Adrenal gland (tissue), 12 donors: ENCODE measurements around the gene ALKBH4. TPM values are rescaled to one million over a fixed set of nuclear protein-coding genes. Genes with fewer than 3 reads are reported as not detected.

ENCODE experiments used
- DNase-seq, 7 donors: peaks; one replicate each; pipeline ENCODE4 v3.0.0-alpha.2; 2019 to 2020
- H3K27ac ChIP-seq, 5 donors: fragments of 200-600 bp; sonication (generic) in 4 of 5; 1 replicate in 3 of 5; 2 replicates in 2 of 5; pipeline versions ENCODE4 v1.5.1 to v1.8.0; 2016 to 2020; ENCODE audit warnings: mild to moderate bottlenecking in 1 of 5
- H3K27me3 ChIP-seq: fragments of 200-600 bp; 2 replicates; pipeline ENCODE4 v1.8.0; 2021
- H3K36me3 ChIP-seq, 2 donors: fragments of 200-600 bp; replicated peaks in 1 of 2; 1 replicate in 1 of 2; 2 replicates in 1 of 2; pipeline versions ENCODE4 v1.5.1 to v1.8.0; 2018 to 2022
- H3K4me1 ChIP-seq, 2 donors: fragments of 200-600 bp; replicated peaks in 1 of 2; 1 replicate in 1 of 2; 2 replicates in 1 of 2; pipeline versions ENCODE4 v1.5.1 to v1.8.0; 2018 to 2021
- H3K4me3 ChIP-seq, 4 donors: fragments of 200-600 bp; sonication (generic) in 3 of 4; one replicate each; pipeline ENCODE4 v1.5.1; 2016 to 2018
- H3K9me3 ChIP-seq, 3 donors: fragments of 200-600 bp; sonication (generic) in 1 of 3; replicated peaks in 1 of 3; 1 replicate in 2 of 3; 2 replicates in 1 of 3; pipeline versions ENCODE4 v1.5.1 to v1.8.0; 2016 to 2021
- POLR2A ChIP-seq, 2 donors: fragments of 450-650 bp; IDR thresholded peaks; one replicate each; pipeline ENCODE4 v1.6.1; 2017; ENCODE audit warnings: antibody characterized with exemption in 2 of 2, mild to moderate bottlenecking in 2 of 2, moderate library complexity in 1 of 2
- WGBS, 4 donors: extraction: QIAGEN DNeasy Blood & Tissue Kit in 2 of 4; methylation state at CpG; one replicate each; pipeline versions ENCODE4 v1.1.5 to v1.1.7; 2013 to 2017; 5-methylcytosine and 5-hydroxymethylcytosine counted together
- intact Hi-C, 2 donors: fragments of 100-400 bp; cut with DNase I; formaldehyde crosslinking; loops; one replicate each; pipeline versions ENCODE4 v1.14.1 to v1.15.0; 2022 to 2023
- polyA plus RNA-seq, 3 donors: library from polyadenylated mRNA; stranded (reverse); fragments of 200-250 nt in 2 of 3; fragments of 350-450 nt in 1 of 3; fragmentation: Illumina TruSeq in 1 of 3; extraction: RNeasy Lipid Tissue Mini Kit (QIAGEN cat#74804) in 1 of 3; gene quantifications; one replicate each; pipeline ENCODE4 v1.2.3, GENCODE V29; 2013 to 2014
- total RNA-seq, 9 donors: library from RNA; depleted of rRNA in 4 of 9; stranded (reverse); fragments of >200 nt in 4 of 9; fragments of 120-200 nt in 1 of 9; fragmentation: NEBNext Ultra II Directional in 1 of 9; extraction: Animal tissue kit (Norgen Biotek cat#: 25700) in 1 of 9; gene quantifications; one replicate each; pipeline versions ENCODE4 v1.1.0 to v1.2.4, GENCODE V29; 2013 to 2023
- TF ChIP-seq, protein P1 (sequence below), 6 experiments: fragments of 450-650 bp in 4 of 6; fragments of 200-600 bp in 2 of 6; sonication (generic) in 1 of 6; IDR thresholded peaks; 1 replicate in 5 of 6; 2 replicates in 1 of 6; pipeline versions ENCODE4 v1.5.1 to v1.8.0; 2016 to 2021; ENCODE audit warnings: antibody characterized with exemption in 6 of 6, mild to moderate bottlenecking in 2 of 6, moderate library complexity in 1 of 6
- donor health status: healthy with polysubstance abuse.
- donor health status: Bipolar disorder and iron deficiency.
- donor health status: DM: yes; HTN: yes; CAD: no.
- donor health status: DM: no; HTN: no; CAD: no.
- donor health status: DM: no; HTN: no; CAD: no.
- donor health status: DM: yes; HTN: yes; CAD: no.

The ALKBH4 gene
- total and polyA plus RNA-seq, 12 donors, result 6.0 to 37.4 (median 12.5) TPM

DNA sequence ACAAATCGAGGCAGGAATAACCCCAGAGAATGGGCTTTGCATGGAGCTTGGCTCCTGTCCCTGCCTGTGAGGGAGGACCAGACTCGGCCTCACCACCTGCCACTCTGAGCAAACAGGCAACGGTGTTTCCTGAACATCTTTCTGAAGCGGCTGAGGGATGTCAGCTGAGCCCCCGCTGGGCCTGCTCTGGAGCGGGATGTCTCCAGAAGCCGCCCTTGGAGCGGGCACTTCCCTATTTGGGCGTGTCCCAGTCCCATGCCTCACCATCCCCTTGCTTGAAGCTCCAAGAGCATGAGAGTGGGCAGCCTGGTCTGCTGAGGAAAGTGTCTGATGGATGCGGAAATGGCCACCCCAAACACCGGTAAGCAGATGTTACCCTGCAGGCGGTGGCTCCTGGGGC, 10.2 kb downstream of the ALKBH4 start:
- intact Hi-C loops, result loop anchor here (10.0 kb wide), 2 partner anchors 160 to 170 kb away; partner anchors contain the start of gene SH2B2 (in 1 of the 2)
- Histone ChIP-seq H3K27ac (no peak overlapping the region), H3K36me3 (peaks cover 0 to 38% of the 10 kb centered on the region in 2 donors), H3K4me3 (no peak overlapping the region), H3K9me3 (no peaks in the 10 kb centered on the region), H3K27me3 (no peaks in the 10 kb centered on the region), H3K4me1 (no peaks in the 10 kb centered on the region)
- 20 to 81% (median 76%) methylated on average over 1 to 12 of the region's 12 CpGs for WGBS, 4 donors
- TF ChIP-seq, protein P1, sequence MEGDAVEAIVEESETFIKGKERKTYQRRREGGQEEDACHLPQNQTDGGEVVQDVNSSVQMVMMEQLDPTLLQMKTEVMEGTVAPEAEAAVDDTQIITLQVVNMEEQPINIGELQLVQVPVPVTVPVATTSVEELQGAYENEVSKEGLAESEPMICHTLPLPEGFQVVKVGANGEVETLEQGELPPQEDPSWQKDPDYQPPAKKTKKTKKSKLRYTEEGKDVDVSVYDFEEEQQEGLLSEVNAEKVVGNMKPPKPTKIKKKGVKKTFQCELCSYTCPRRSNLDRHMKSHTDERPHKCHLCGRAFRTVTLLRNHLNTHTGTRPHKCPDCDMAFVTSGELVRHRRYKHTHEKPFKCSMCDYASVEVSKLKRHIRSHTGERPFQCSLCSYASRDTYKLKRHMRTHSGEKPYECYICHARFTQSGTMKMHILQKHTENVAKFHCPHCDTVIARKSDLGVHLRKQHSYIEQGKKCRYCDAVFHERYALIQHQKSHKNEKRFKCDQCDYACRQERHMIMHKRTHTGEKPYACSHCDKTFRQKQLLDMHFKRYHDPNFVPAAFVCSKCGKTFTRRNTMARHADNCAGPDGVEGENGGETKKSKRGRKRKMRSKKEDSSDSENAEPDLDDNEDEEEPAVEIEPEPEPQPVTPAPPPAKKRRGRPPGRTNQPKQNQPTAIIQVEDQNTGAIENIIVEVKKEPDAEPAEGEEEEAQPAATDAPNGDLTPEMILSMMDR (IDR thresholded peaks at IDR 0.05), result no peak
- TF ChIP-seq POLR2A (IDR thresholded peaks at IDR 0.05), result no peak
- no peak for DNase-seq

DNA sequence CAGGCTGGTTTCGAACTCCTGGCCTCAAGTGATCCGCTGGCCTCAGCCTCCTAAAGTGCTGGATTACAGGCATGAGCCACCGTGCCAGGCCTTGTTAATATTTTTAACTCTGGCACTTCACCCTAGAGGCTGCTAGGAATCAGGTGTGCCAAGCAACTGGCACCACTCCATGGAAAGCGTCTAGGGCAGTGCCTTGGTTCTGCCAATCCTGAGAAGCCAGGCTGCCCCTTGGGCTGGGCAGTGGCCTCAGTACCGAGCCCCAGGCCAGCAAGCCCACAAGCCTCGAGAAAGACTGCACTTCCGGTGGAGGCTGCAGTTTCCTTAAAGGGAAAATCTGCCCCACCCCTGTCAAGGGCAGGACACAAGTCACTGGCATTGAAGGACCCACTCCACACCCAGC, 11.3 kb downstream of the ALKBH4 start:
- intact Hi-C loops, result loop anchor here (10.0 kb wide), 2 partner anchors 159 to 169 kb away; partner anchors contain the start of gene SH2B2 (in 1 of the 2)
- no peak overlapping the region for H3K4me3 ChIP-seq
- WGBS, 4 donors, result 47 to 67% (median 59%) methylated on average over 3 to 7 of the region's 7 CpGs

DNA sequence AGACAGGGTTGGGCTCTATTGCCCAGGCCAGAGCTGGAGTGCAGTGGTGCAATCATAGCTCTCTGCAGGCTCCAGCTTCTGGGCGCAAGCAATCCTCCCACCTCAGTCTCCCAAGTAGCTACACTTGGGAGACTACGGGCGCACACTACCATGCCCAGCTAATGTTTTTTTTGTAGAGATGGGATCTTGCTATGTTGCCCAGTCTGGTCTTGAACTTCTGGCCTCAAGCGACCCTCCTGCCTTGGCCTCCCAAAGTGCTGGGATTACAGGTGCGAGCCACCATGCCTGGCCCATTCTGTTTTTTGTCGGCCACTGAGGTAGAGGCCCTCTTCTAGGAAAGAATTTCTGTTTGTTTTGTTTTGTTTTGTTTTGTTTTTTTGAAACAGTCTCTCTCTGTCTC, 12.2 kb downstream of the ALKBH4 start:
- H3K36me3 ChIP-seq, result peaks cover 0 to 21% of the 10 kb centered on the region in 2 donors
- no peak for DNase-seq
- TF ChIP-seq, protein P1 (IDR thresholded peaks at IDR 0.05), result no peak

More for the DNA sequence above, 11.3 kb downstream of the ALKBH4 start:
- DNase-seq, result peak in 3 of 7 donors; percentile 38 to 66 (median 61)
- no peak for TF ChIP-seq POLR2A (IDR thresholded peaks at IDR 0.05)
- TF ChIP-seq, protein P1 (IDR thresholded peaks at IDR 0.05), result no peak
- Histone ChIP-seq H3K36me3 (peaks cover 0 to 28% of the 10 kb centered on the region in 2 donors), H3K27ac (no peak overlapping the region), H3K27me3 (no peaks in the 10 kb centered on the region), H3K4me1 (no peaks in the 10 kb centered on the region), H3K9me3 (no peaks in the 10 kb centered on the region)

DNA sequence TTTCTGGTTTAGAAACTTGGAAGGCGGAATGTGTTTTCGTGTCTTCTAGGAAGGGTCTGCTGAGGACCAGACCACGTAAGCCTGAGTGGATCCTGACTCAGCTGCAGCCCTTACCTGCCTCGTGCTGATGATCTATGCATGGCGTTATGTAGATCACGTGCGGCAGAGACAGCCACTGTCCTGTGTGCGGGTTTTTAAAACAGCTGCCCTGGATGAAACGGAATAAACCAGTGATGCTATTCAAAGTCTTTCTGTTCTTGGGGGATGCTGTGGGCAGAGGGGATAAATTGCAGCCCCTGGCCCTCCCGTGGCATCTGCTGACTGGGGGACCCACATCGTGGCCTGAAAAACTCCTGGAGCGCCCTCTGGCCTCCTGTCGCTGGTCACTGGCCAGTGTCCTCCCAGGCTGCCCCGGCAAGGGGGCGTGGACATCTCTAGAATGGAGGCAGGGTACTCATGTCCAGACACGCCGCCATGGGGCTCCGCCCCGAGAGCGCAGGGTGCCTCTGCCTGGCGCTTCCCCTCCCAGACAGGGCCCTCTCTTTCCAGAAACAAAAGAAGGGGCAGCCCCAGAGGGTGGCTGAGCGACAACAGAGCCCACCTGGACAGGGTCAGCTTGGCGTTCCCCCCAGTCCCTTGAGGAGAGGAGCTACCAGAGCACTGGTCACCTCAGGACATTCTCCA, 13.2 kb downstream of the ALKBH4 start:
- no peak for TF ChIP-seq POLR2A (IDR thresholded peaks at IDR 0.05)
- TF ChIP-seq, protein P1 (IDR thresholded peaks at IDR 0.05), result no peak

More for the DNA sequence above, 12.2 kb downstream of the ALKBH4 start:
- 78 to 94% (median 90%) methylated on average over 4 to 6 of the region's 6 CpGs for WGBS, 4 donors
- Histone ChIP-seq H3K27ac (no peak overlapping the region), H3K4me1 (peaks cover 0 to 3% of the 10 kb centered on the region in 2 donors), H3K27me3 (no peaks in the 10 kb centered on the region), H3K4me3 (no peak overlapping the region), H3K9me3 (no peaks in the 10 kb centered on the region)
- intact Hi-C loops, result loop anchor here (10.0 kb wide), 2 partner anchors 158 to 168 kb away; partner anchors contain the start of gene SH2B2 (in 1 of the 2)

More for the DNA sequence above, 13.2 kb downstream of the ALKBH4 start:
- no peak for DNase-seq
- no peak overlapping the region for H3K4me3 ChIP-seq
- no peaks in the 10 kb centered on the region for H3K9me3 ChIP-seq
- peaks cover 0 to 21% of the 10 kb centered on the region in 2 donors for H3K36me3 ChIP-seq
- peaks cover 0 to 3% of the 10 kb centered on the region in 2 donors for H3K4me1 ChIP-seq
- H3K27me3 ChIP-seq, result no peaks in the 10 kb centered on the region
- no peak overlapping the region for H3K27ac ChIP-seq
- intact Hi-C loops, result loop anchor here (10.0 kb wide), 2 partner anchors 157 to 167 kb away; partner anchors contain the start of gene SH2B2 (in 1 of the 2)
- WGBS, 4 donors, result 43 to 77% (median 51%) methylated on average over 15 to 23 of the region's 23 CpGs
